Fibroblast of skin of scalp (primary cell): ENCODE results near the gene MYL7.

Experiments used
- DNase-seq: peaks from one replicate; pipeline ENCODE4 v3.0.0-alpha.2; 2013

Gene MYL7

DNA sequence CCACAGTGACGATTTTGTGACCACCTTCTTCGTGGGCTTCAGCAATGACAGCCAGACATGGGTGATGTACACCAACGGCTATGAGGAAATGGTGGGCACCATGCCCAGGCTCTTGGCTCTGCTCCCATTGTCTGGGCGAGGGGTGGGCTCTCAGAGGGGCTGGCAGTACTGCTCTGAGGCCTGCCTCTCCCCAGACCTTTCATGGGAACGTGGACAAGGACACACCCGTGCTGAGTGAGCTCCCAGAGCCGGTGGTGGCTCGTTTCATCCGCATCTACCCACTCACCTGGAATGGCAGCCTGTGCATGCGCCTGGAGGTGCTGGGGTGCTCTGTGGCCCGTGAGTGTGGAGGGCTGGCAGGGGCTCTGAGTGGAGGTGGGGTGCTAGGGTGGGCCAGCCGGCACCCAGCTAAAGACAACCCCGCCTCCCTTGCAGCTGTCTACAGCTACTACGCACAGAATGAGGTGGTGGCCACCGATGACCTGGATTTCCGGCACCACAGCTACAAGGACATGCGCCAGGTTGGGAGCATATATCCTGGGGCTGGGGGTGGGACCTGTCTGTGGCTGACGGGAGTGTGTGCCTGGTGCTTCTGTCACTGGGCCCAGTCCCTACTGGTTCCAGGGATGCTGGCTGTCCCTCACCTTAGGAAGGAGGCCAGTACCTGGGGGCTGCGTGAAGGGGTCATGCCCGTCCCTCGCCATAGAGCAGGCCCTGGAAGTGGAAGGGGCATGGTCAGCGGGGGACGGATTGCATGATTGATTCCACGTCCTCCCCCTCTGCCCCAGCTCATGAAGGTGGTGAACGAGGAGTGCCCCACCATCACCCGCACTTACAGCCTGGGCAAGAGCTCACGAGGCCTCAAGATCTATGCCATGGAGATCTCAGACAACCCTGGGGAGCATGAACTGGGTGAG, 30.2 kb downstream of the MYL7 start:
- no peak for DNase-seq

DNA sequence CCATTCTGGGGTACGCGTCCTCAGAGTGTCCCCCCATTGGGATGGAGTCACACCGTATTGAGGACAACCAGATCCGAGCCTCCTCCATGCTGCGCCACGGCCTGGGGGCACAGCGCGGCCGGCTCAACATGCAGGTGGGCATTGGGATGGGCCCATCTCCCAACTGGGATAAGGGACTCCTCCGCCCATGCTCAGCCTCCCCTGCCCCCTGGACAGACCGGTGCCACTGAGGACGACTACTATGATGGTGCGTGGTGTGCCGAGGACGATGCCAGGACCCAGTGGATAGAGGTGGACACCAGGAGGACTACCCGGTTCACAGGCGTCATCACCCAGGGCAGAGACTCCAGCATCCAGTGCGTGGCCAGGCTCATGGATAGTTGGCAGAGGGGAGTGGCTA, 31.1 kb downstream of the MYL7 start:
- DNase-seq: no peak

DNA sequence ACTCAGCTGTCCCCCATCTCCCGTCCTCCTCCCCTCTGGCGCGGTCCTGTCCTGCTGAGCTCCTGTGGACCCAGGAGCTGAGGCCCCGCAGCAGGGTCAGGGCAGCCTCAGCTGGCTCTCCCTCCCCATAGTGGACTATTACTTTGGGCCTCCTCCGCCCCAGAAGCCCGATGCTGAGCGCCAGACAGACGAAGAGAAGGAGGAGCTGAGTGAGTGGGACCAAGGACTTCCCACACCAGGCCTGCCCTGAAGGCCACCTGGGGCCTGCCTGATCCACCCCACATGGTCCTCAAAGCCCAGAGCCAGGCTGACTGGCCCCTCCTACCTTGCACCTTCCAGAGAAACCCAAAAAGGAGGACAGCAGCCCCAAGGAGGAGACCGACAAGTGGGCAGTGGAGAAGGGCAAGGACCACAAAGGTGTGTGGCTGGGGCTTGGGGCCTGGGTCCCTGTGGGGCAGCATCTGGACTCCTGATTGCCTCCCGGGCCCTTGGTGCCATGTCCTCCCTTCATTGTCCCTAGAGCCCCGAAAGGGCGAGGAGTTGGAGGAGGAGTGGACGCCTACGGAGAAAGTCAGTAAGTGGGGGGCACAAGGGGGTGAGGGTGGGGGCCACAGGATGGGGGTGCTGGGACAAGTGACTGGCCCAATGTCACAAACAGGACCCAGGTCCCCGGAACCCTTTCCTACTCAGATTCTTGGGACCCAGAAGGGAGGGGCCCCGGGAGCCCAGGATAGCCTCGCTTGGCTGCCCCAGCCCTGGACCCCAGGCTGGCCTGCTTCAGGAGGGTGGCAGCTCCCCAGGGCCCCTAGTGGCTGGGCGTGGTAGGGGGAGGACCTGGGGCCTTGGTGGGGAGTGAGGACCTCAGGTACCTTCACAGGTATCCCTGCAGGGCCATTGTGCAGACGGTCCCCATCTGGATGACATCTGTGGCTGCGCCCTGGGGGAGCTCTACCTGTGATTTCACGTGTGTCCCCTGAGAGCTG, 32.1 kb downstream of the MYL7 start:
- DNase-seq: no peak

DNA sequence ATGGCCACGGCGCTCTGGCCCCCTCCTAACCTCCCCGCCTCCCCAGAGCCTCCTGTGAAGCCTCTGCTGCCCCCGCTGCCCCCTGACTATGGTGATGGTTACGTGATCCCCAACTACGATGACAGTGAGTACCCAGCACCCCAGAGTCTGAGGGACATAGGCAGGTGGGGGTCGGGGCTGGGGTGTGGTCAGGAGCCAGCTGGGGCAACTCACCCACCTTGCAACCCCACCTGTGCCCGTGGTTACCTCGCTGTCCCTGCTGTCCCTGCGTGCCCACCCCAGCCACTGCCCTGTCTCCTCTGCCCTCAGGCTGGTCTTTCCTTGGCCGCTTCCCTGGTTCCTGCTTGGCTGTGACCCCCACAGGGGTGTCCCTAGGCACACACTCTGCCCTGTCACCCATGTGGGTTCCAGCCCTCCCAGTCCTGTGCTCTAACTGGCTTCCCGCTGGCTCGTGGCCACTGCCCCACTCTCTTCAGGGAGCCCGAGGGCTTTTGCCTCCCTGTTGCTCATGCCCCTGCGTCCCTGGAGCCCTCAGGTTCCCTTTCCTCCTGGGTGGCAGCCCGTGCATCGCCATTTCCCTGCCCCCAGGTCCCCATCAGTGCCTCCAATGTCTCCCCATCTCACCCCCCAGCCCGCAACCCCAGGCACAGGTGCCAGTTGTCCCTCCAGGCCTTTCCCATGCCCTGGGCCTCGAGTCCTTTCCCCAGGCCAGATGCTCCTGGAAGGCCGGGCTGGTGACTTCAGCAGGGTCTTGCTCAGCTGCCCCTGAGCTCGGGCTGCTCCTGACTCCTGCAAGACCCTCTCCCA, 33.0 kb downstream of the MYL7 start:
- DNase-seq: no peak

DNA sequence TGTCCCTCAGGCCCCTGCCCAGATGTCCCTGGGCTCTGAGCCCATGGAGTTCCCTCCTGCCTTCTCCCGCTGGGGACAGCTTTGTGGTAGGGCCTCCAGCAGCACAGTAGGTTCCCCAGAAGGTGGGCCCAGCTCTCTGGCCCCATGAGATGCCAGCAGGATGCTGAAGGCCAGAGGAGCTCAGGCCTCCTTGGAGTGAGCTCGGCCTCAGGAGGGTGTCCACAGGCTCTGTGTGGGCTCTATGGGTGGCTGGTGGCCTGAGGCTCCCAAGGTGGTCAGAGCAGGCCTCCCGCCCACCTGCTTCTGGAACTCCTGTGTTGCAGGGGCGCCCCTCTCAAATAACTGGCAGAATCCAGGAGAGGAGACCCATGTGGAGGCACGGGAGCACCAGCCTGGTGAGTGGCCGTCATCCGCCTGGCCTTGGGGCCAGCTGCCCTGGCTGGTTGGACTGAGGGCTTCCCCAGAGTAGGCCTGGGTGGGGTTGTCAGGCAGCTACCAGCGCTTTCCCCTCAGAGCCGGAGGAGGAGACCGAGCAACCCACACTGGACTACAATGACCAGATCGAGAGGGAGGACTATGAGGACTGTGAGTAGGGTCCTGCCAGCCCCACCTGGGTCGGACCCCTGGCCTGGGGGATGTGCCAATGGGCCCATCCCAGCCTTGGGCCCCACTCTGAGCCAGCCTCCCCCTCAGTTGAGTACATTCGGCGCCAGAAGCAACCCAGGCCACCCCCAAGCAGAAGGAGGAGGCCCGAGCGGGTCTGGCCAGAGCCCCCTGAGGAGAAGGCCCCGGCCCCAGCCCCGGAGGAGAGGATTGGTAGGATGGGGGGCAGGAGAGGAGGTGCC, 33.8 kb downstream of the MYL7 start:
- DNase-seq: no peak

DNA sequence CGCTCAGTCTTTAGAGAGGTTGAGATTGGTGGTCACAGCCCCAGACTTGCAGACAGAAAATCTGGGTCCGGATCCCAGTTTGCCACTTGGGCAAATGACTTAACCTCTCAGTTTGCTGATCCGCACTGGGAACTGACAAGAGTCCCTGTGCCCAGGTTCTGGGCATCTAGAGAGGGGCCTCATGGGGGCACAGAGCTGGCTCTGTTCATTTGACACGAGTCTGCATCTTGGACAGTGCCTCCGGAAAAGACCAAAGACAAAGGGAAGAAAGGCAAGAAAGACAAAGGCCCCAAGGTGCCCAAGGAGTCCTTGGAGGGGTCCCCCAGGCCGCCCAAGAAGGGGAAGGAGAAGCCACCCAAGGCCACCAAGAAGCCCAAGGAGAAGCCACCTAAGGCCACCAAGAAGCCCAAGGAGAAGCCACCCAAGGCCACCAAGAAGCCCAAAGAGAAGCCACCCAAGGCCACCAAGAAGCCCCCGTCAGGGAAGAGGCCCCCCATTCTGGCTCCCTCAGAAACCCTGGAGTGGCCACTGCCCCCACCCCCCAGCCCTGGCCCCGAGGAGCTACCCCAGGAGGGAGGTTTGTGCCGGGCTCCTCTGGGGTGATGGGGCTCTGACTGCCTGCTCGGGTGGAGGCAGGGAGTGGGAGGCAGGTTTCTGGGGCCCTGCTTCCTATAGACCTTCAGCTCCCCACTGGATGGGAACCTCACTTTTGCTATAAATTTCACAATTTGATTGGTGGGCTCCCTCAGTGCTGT, 34.6 kb downstream of the MYL7 start:
- DNase-seq: no peak

DNA sequence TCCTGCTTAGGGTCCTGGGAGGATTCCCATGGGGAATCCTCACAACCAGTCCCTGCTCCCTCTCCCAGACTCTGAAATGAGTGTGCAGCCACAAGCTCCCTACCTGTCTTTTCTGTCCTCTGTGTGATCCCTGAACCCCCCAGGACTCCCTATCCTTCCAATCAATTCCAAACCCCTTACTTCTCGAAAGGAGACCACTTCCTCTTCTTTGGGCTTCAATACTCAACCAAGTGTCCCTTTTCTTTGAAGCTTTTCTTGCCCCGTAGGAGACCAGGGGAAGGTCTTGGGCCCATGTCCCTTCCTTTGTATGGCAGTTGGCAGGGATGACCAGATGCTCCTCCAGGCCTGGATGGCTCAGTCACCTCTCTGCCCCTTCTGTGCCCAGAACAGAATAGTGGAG, 35.3 kb downstream of the MYL7 start:
- no peak for DNase-seq

DNA sequence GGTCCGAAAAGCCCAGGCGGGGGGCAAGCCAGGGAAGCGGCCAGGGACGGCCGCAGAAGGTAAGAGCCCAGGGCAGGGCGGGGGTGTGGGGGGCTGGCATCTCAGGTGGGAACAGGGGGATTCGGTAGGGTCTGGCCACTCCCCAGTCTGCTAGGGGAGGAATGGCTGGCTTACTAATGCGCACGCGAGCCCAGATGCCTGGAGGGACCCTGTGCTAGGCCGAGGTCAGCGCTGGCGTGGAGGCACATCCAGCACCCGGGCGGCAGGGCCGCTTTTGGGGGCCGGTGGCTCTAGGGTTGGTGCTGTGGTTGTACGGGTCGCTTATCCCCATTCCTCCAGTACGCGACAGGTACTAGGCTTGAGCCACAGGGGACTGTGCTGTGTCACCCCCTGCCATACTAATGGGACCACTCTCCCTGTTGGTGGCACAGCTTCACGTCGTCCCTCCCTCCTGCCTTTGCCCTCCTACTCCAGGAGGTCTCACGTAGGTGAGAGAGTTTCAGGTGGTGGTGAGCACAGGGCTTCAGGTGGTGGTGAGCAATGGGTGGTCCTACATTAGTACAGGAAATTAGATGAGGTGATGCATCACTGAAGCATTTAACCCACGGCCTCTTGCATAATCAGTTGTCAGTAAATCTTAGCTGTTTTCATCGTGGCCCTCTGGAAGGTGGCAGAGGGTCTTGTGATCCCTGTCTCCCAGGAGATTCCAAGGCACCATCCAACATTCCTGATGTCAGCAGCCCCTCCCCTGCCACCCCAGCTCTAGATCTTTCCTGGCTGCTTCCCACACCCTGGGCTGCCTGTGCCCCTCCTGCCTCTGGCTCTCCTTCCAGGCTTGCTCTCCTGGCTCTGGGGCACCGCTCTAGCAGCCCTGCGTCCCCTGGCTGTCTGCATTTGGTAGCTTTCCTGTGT, 36.0 kb downstream of the MYL7 start:
- DNase-seq: peak; percentile 58

DNA sequence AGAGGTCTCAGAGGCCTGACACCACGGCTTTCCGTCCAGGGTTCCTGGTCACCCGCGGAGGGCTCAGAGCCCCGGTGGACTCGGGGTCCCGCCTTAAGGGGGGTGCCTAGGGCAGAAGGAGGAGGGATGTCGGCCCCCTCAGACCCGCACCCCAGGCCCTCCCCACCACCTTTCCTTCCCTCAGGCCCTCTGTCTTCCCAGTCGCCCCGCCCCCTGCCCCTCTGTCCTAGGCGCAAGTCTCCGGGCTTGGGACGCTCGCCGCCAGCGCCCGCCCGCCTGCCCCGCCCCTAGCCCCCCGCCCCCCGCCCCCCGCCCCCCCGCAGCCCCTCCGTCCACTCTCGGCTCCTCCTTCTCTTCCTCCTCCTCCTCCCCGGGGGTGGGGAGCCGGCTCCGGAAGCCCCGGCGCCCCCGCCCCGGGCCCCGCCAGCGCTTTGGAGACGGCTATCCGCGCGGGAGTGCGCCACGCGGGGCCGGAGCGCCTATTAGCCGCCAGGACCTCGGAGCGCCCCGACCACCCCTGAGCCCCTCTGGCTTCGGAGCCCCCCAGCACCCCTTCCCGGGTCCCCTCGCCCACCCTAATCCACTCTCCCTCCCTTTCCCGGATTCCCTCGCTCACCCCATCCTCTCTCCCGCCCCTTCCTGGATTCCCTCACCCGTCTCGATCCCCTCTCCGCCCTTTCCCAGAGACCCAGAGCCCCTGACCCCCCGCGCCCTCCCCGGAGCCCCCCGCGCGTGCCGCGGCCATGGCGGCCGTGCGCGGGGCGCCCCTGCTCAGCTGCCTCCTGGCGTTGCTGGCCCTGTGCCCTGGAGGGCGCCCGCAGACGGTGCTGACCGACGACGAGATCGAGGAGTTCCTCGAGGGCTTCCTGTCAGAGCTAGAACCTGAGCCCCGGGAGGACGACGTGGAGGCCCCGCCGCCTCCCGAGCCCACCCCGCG, 36.9 kb downstream of the MYL7 start, which contains the start of gene AEBP1:
Gene AEBP1 (plus strand): TSS at position 423 of the 937 bp plus-strand sequence. CDS start 321 bp downstream, at position 744.
- DNase-seq: peak; percentile 43

DNA sequence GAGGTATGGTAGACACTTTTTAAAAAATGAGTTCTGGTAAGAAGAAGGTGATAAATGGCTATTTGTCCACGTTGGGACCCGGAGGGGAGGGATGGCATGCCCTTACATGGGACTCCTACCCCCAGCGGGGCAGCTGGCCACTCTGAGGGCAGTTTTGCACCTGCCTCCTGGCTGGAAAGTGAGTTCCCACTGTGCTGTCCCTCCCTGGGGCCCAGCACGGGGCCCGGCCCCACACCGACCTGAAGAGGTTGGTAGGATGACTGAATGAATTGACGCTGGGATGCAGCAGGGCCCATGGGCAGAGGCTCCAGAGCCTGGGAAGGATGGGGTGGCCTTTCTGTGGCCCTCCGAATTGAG, 37.6 kb downstream of the MYL7 start:
- no peak for DNase-seq

DNA sequence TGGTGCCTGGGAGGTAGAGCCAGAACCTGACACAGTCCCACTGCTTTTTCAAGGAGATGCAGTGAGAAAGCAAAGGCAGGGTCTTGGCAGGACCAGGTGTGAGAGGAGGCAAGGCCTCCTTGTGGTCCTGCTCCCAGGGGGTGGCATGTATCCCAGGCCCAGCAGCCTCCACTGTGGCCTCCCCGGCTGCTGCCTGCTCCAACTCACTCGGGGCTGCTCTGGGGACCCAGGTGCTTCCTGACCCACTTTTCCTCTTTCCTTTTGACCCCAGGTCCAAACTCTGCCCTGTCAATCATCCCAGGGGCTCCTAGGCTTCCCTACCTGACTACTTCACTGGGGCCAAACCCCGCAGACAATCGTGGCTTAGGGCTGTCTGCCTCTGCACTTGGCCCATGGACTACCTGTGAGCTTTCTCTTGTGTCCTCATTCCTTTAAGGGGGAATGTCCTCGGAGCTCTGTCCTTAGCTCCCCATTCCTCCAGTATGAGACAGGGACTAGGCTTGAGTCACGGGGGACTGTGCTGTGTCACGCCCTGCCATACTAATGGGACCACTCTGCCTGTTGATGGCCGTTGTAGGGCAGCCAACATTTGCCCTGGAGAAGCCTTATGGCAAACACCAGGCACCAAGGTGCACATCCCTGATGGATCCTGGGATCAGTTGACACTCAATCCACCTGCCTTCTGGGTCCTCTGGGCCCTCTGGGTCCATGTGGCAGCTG, 38.1 kb downstream of the MYL7 start:
- DNase-seq: no peak

DNA sequence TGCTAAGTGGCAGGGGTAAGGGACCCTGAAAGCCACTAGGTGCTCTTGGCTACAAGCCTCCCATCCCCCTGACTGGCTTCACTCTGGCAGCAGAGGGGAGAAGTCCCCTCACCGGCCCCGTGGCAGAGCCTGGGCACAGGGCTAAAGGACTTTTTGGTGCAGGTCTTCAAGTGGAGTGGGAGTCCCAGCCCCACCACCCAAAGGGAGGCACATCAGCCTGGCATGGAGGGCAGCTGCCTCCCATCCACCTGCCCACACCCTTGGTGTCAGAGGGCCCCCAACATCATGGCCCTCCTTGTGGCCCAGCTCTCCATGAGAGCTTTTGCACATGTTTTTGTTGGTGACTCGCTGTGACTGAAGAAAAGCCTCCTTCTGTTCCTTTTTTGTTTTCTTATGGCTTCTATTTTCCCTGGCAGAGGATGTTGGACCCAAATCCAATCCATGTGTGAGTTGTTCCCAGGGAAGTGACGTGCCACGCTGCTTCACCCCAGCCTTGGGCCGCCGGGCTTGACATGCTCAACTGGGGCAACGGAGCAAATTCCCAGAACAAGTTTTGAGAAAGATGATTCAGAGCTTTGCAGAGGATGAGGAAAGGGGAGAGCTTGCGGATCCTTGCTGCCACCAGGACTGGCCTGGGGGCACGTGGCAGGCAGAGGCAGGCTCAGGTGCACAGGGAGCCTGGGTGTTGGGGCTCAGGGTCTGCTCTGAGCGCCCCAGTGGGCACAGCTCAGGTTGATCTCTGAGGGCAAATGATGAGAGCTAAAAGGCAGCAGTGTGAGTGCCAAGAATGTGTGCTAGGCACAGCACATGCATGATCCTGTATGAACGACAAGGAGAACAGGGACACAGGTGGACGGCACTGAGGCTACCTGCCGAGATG, 38.9 kb downstream of the MYL7 start:
- DNase-seq: peak; percentile 92

DNA sequence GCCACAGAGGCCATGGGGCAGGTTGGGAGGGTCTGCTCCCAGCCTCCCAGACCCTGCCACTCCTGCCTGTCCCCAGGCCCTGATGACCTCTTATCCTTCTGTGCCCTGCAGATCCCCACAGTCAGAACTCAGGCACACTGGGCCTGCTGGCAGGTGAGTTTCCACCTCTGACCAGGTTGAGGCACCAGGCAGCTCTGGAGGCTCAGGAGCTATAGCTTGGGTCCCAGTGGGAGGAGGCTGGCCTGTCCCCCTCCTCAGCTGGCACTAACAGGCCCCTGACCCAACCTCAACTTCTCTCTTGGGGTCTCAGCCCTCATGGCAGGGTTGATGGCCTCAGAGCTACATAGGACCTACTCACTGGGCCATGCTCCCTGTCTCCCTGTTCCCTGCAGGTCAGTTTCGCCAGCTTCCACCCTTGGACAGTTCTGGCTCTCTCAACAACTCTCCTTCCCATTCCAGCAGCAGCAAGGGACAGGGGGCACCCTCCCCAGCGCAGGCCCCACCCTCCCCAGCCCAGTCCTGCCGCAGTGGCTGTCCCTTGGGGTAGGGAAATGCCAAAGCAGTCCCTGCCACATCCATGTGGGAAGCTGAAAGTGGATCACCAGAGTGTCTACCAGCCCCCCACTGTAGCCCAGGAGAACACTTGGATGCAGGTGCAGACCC, 39.7 kb downstream of the MYL7 start:
- DNase-seq: no peak

DNA sequence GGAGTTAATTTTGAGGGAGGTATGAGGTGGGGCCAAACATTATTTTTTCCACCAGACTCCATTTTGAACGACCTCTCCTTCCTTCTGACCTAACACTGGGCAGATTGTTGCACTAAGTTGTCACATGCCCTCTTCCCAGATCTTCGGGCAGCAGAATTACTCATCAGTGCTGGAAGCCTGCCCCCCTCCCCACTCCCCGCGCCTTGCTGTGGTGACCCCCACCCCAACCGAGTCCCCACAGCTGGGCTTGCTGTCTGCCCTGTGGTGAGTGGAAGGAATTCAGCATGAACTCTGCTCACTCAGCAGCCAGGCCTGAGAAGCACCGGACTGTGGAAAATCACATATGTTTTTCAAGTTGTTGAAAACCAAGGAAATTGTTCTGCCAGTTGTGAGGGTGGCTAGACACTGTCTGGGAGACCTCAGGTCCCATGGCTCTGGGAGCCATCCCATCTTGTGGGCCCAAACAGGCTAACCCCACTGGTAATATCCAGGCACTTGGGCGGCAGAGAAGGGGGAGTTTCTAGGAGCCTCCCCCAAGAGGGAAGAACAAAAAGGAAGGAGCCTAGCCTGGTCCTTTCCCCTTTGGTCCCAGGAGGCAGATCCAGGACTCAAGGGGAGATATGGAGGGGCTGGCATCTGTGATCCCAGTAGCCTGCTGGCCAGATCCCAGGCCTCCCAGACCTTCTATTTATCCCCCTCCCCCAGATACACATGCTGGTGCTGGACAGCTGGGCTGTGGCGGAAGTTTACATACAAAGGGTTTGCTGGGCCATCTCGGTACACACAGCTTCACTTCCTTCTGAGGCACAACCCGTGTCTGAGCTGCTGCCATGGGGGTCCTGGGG, 40.5 kb downstream of the MYL7 start:
- peak; percentile 89 for DNase-seq

DNA sequence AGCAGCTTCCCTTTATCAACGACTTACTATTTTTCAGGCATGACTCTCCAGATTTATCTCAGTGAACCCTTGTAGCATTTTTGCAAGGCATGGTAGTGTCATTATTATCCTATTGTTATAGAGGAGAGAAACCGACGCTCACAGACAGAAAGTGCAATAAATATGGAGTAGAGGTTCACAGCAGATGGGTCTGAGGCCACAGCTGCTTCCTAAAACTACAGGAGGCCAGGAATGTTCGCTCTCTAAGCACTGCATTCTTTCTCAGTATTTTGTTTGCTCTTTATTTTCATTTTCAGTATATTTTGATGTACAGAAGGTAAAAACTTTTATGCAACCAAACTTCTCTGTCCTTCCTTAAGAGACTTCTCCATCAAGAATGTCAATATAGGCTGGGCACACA, 41.5 kb downstream of the MYL7 start:
- peak; percentile 58 for DNase-seq
